ENCODE results near the gene LRRC58.
"Not testable (repeated sequence)": the region's sequence is repeated elsewhere in the genome, so short reads cannot be mapped to it uniquely, and the experiment has no call there.

The LRRC58 gene

DNA sequence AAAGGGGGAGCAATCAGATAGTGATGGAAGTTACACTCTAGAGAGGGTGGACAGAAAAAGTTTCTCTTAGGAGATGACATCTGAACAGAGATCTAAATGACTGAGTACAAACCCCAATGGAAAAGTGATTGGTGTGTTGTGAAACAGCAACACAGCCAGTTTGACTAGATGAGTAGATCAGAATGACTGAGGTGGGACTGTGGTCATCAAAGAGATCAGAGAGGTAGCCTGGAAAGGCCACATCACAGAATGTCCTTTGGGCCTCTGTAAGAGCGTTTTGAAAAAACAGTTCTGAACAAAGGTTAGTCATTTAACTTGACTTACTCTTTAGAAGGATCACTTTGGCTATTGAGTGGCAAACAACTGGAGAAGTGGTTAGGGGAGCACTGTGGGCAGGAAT lies 10.6 kb downstream of the LRRC58 start:
- no peak for DNase-seq

GRCh38 chr3:120332646-120333045 lies 16.5 kb downstream of the LRRC58 start:
- no peak for DNase-seq

DNA sequence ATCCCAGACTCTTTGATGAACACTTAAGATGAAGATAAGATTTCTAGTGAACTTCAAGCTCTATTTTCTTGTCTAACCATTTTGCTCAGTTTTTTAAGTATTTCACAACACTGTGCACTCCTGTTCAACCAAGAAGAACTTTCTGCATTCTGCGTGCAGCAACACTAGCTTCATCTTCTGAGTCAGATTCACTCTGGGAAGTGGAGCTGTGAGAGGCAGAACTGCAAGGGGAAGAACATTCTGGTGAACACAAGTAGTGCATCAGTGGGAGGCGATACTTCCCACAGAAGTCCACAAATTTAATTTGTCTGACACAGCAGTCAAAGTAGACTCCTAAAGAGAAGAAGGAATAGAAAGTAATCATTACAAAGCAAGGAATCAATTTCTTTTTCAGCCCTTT lies 18.1 kb downstream of the LRRC58 start:
- DNase-seq, result no peak

GRCh38 chr3:120326784-120327183 lies 22.4 kb downstream of the LRRC58 start:
- DNase-seq, result no peak

DNA sequence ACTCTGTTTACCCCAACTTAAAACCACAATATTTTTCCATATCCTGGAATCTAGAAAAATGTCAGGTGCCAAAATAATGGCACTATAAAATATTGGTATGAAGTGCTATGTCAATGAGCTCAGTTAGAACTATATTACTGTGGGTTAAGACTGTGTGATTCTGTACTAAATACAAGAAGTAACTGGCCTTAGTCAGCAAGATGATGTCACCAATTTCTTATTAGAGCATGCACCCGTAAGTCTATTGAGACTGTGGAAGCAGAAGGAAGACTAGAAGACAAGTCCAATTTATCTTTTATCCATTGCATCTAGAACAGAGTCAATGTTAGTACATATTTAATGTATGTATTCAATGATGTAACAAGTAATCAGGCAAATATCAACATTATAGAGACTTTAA lies 25.0 kb downstream of the LRRC58 start:
- DNase-seq, result no peak

DNA sequence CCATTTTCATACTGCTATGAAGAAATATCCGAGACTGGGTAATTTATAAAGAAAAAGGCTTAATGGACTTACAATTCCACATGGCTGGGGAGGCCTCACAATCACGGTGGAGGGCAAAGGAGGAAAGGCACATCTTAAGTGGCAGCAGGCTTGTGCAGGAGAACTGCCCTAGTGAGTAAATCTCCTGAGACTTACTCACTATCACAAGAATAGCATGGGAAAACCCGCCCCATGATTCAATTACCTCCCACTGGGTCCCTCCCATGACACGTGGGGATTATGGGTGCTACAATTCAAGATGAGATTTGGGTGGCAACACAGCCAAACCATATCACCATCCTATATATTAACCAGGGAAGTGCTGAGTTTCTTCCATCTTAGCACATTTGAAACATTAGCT lies 25.4 kb downstream of the LRRC58 start:
- not testable (repeated sequence) for DNase-seq

- no peak for DNase-seq
Observed at GRCh38 chr3:120311863-120312794, 37.0 kb downstream of the LRRC58 start.

DNA sequence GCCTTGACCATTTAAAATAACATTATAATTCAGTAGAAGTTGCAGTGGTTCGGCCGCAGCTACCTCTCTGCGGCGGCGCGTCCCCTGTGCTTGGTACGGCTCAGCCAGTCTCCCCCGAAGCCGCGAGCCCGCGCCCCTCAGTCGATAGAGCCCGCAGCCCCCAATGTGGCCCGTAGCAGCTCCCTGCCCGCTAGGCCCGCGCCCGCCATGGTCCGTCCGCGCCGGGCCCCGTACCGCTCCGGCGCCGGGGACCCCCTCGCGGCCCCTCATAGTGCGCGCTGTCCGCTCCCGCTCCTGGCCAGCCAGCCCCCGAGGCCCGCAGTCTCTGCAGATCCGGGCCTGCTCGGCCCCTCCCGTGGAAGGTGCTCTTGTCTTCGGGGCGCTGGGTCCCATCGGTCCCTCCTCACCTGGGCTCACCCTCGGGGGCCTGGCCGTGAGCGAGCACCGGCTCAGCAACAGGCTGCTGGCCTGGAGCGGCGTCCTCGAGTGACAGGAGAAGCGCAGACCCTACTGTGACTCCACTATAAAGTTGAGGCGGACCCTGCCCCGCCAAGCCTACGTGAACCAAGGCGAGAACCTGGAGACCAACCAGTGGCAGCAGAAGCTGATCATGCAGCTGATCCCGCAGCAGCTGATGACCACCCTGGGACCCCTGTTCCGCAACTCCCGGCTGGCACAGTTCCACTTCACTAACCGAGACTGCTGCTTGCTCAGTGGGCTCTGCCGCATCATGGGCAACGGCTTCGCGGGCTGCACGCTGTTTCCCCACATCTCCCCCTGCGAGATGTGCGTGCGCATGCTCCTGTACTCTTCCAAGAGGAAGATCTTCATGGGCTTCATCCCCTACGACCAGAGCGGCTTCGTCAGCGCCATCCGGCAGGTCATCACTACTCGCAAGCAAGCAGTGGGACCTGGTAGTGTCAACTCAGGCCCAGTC lies 42.4 kb downstream of the LRRC58 start:
- no peak for DNase-seq

- no peak for DNase-seq
Observed at GRCh38 chr3:120304616-120305015, 44.5 kb downstream of the LRRC58 start.

- peak in 1 of 2 experiments; percentile 53 for DNase-seq
Observed at GRCh38 chr3:120302361-120302760, 46.8 kb downstream of the LRRC58 start.

DNA sequence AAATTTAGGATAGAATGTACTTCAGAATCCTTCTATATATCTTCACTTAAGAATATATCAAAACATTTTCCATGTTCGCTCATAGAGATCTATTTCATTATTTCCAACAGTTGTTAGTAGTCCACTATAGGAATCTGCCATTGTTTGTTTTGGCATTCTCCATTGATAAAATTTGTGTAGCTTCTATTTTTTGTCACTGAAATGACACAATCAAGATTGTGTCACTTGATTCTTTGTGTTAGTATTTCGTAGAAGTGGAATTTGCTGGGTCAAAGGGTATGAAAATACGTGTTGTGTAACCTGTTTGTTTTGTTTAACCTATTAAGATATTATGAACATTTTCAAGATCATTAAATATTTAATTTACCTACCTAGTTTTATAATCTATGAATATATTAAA lies 48.2 kb downstream of the LRRC58 start:
- no peak for DNase-seq

- DNase-seq, result no peak
Observed at GRCh38 chr3:120299403-120299802, 49.8 kb downstream of the LRRC58 start.

- DNase-seq, result no peak
Observed at GRCh38 chr3:120298996-120299395, 50.2 kb downstream of the LRRC58 start.

DNA sequence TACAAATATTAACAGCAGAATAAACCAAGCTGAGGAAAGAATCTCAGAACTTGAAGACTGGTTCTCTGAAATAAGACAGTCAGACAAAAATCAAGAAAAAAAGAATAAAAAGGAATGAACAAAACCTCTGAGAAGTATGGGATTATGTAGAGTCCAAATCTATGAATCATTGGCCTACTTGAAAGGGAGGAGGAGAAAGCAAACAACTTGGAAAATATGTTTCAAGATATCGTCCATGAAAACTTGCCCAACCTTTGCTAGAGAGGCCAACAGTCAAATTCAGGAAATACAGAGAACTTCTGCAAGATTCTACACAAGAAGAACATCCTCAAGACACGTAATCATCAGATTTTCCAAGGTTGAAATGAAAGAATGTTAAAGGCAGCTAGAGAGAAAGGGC lies 57.6 kb downstream of the LRRC58 start:
- not testable (repeated sequence) for DNase-seq

GRCh38 chr3:120289636-120290035 lies 59.5 kb downstream of the LRRC58 start:
- DNase-seq, result no peak

GRCh38 chr3:120286465-120286864 lies 62.7 kb downstream of the LRRC58 start:
- peak in 1 of 2 experiments; percentile 39 for DNase-seq

- no peak for DNase-seq
Observed at GRCh38 chr3:120285508-120285841, 63.7 kb downstream of the LRRC58 start.

GRCh38 chr3:120284747-120285507 lies 64.2 kb downstream of the LRRC58 start, which contains the start of gene GPR156:
Gene GPR156 (minus strand): TSS chr3:120285222. CDS start chr3:120244098, 41,124 bp downstream.
- peak in 1 of 2 experiments; percentile 66 for DNase-seq

DNA sequence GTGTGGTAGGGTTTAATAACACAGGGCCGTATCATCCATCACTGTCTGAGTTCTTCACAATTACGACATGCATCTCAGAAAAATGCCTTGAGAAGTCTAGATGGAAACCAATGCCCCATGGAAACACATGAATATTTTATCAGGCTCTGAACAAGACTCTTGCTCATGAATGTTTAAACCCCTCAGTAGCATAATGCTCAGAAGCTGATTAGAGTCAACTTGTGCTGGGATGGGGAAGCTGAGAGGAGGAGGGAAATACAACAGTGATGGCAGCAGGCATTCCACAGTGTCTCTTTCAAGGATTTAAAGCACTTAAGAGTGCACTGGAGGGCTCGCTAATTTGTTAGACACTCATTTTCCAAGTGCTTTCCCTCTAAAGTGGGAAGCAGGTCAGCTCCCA lies 67.9 kb downstream of the LRRC58 start:
- no peak for DNase-seq

DNA sequence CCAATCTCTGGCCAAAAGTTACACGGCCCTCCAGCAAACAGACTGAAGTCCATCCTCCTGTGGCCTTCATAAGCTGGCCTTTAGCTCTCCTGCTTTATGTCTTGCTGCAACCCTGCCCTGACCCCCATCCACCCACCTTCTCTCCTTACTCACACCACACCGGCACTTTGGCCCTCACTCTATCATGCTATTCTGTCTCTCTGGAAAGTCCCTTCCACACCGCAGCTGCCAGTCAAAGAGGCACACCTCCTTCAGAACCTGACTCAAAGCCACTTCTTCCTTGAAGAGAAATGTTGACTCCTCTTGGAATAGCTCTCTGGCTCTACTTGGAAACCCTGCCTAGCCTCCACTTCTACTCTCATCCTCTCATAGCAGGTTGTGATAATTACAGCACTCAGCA lies 68.6 kb downstream of the LRRC58 start:
- DNase-seq, result no peak

- no peak for DNase-seq
Observed at GRCh38 chr3:120280026-120280425, 69.1 kb downstream of the LRRC58 start.

DNA sequence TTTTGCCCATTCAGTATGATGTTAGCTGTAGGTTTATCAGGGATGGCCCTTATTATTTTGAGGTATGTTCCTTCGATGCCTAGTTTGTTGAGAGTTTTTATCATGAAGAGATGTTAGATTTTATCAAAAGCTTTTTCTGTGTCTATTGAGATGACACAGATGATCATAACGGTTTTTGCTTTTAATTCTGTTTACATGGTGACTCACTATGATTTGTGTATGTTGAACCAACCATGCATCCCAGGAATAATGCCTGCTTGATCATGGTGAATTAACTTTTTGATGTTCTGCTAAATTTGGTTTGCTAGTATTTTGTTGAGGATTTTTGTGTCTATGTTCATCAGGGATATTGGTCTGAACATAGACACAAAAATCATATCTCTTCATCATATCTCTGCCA lies 72.4 kb downstream of the LRRC58 start:
- DNase-seq, result peak in 1 of 2 experiments; percentile 13

- no peak for DNase-seq
Observed at GRCh38 chr3:120275618-120276017, 73.5 kb downstream of the LRRC58 start.

All from NCI-H446 (cell line).